HCT116 (cell line): ENCODE measurements around the gene CTDSPL2. TPM values are rescaled to one million over a fixed set of nuclear protein-coding genes. Genes with fewer than 3 reads are reported as not detected.

Source experiments
- ATAC-seq: fragments of 200-7000 bp; cut with Tn5 transposase; 2 replicates; pipeline ENCODE4 v1.9.1; 2020; ENCODE audit warnings: mild to moderate bottlenecking, moderate library complexity
- BruUV-seq: library from RNA; stranded (reverse); fragments of 400-500 nt; replicated peaks from 2 replicates; lab custom pipeline; 2021; lab: Mats Ljungman, UMichigan
- CTCF ChIA-PET: fragments of 300-600 bp; sonication (Branson Sonifier 250); formaldehyde crosslinking; loops from one replicate; lab custom pipeline; 2021; ENCODE audit warnings: antibody characterized with exemption; lab: Charles Lee
- POLR2A ChIA-PET: fragments of 300-600, 350-600 bp; sonication (Branson Sonifier 250); formaldehyde crosslinking; loops from one replicate; lab custom pipeline; 2021; ENCODE audit warnings: antibody characterized with exemption; lab: Charles Lee
- RAD21 ChIA-PET, 2 experiments: fragments of 300-600 bp; sonication (Branson Sonifier 250); formaldehyde crosslinking; loops; one replicate each; lab custom pipeline; 2023; ENCODE audit warnings: low total read pairs in 2 of 2; ENCODE audit not compliant: uncharacterized antibody in 2 of 2, unreplicated experiment in 2 of 2, low non-redundant PET in 1 of 2; lab: Charles Lee
- DNase-seq: peaks from one replicate; pipeline ENCODE4 v3.0.0-alpha.2; 2010; ENCODE audit warnings: low read depth, low spot score
- H2AFZ ChIP-seq: fragments of 200-600 bp; shearing (Covaris generic), sonication (generic); 2 replicates; pipeline ENCODE4 v1.6.1; 2017; ENCODE audit warnings: low read depth, mixed run types, mixed read lengths, antibody characterized with exemption, low read length; ENCODE audit not compliant: poor library complexity, severe bottlenecking
- H3K27ac ChIP-seq: 2 replicates; pipeline ENCODE4 v1.5.1; 2012; ENCODE audit warnings: low read depth, low read length
- H3K27me3 ChIP-seq: fragments of 200-600 bp; sonication (generic); 2 replicates; pipeline ENCODE4 v1.6.1; 2016; ENCODE audit warnings: mixed run types, low read length, mixed read lengths; ENCODE audit not compliant: insufficient read depth
- H3K36me3 ChIP-seq, 2 experiments: fragments of 200-500 bp in 1 of 2; fragments of 200-600 bp in 1 of 2; sonication (Bioruptor generic) in 1 of 2; sonication (generic) in 1 of 2; 2 replicates each; pipeline versions ENCODE4 v1.5.1 to v1.6.1; 2014 to 2016; ENCODE audit warnings: low read length in 2 of 2, inconsistent platforms in 1 of 2, mixed read lengths in 1 of 2, mixed run types in 1 of 2; ENCODE audit not compliant: insufficient read depth in 2 of 2, control insufficient read depth in 1 of 2
- H3K4me1 ChIP-seq, 2 experiments: fragments of 200-600 bp in 1 of 2; sonication (generic) in 1 of 2; 2 replicates each; pipeline versions ENCODE4 v1.5.1 to v1.6.1; 2012 to 2017; ENCODE audit warnings: low read length in 2 of 2, inconsistent platforms in 1 of 2, mild to moderate bottlenecking in 1 of 2, mixed read lengths in 1 of 2, mixed run types in 1 of 2, moderate library complexity in 1 of 2; ENCODE audit not compliant: insufficient read depth in 2 of 2, control insufficient read depth in 1 of 2
- H3K4me2 ChIP-seq: fragments of 200-600 bp; sonication (generic); 2 replicates; pipeline ENCODE4 v1.6.1; 2017; ENCODE audit warnings: mixed run types, low read length, mixed read lengths
- H3K4me3 ChIP-seq, 2 experiments: fragments of 200-600 bp in 1 of 2; sonication (generic) in 1 of 2; replicated peaks in 1 of 2; 2 replicates each; pipeline ENCODE4 v1.5.1; 2011 to 2016; ENCODE audit warnings: low read length in 2 of 2, control low read depth in 1 of 2, low read depth in 1 of 2, mild to moderate bottlenecking in 1 of 2, mixed read lengths in 1 of 2, mixed run types in 1 of 2
- H3K79me2 ChIP-seq: fragments of 200-600 bp; sonication (generic); 2 replicates; pipeline ENCODE4 v1.6.1; 2017; ENCODE audit warnings: mild to moderate bottlenecking, mixed run types, low read length, moderate library complexity, mixed read lengths; ENCODE audit not compliant: insufficient read depth
- H3K9ac ChIP-seq: fragments of 200-600 bp; sonication (generic); 2 replicates; pipeline ENCODE4 v1.6.1; 2016; ENCODE audit warnings: low read length, mixed read lengths
- H3K9me2 ChIP-seq: fragments of 200-600 bp; sonication (generic), shearing (Covaris generic); 2 replicates; pipeline ENCODE4 v1.6.1; 2017; ENCODE audit warnings: mixed run types, mild to moderate bottlenecking, moderate library complexity; ENCODE audit not compliant: insufficient read depth
- H3K9me3 ChIP-seq, 2 experiments: fragments of 200-500 bp in 1 of 2; fragments of 200-600 bp in 1 of 2; sonication (Bioruptor generic) in 1 of 2; sonication (generic) in 1 of 2; 2 replicates each; pipeline ENCODE4 v1.6.1; 2014 to 2017; ENCODE audit warnings: low read length in 2 of 2, mixed read lengths in 2 of 2, inconsistent platforms in 1 of 2, low read depth in 1 of 2, mild to moderate bottlenecking in 1 of 2, mixed run types in 1 of 2, moderate library complexity in 1 of 2; ENCODE audit not compliant: control insufficient read depth in 1 of 2, insufficient read depth in 1 of 2
- H4K20me1 ChIP-seq: fragments of 200-600 bp; sonication (generic), shearing (Covaris generic); 2 replicates; pipeline ENCODE4 v1.6.1; 2017; ENCODE audit warnings: mixed run types, mild to moderate bottlenecking, moderate library complexity; ENCODE audit not compliant: insufficient read depth
- ATF3 ChIP-seq: IDR thresholded peaks from 2 replicates; pipeline ENCODE4 v1.6.1; 2012
- EGR1 ChIP-seq: IDR thresholded peaks from 2 replicates; pipeline ENCODE4 v1.6.1; 2012; ENCODE audit warnings: low read depth
- EZH2phosphoT487 ChIP-seq: fragments of 200-600 bp; IDR thresholded peaks from 2 replicates; pipeline ENCODE4 v1.6.1; 2018; ENCODE audit warnings: antibody characterized with exemption, borderline replicate concordance
- FOSL1 ChIP-seq: IDR thresholded peaks from 2 replicates; pipeline ENCODE4 v1.6.1; 2012; ENCODE audit warnings: low read depth
- POLR2A ChIP-seq: IDR thresholded peaks from 2 replicates; pipeline ENCODE4 v1.7.0; 2011; ENCODE audit warnings: borderline replicate concordance; ENCODE audit not compliant: insufficient read depth, insufficient read length; ENCODE audit errors: extremely low read depth
- POLR2AphosphoS5 ChIP-seq: IDR thresholded peaks from 2 replicates; pipeline ENCODE4 v1.6.1; 2011; ENCODE audit warnings: mild to moderate bottlenecking, low read depth, low read length, moderate library complexity
- SP1 ChIP-seq: IDR thresholded peaks from 2 replicates; pipeline ENCODE4 v1.6.1; 2012; ENCODE audit warnings: low read depth
- SRF ChIP-seq: IDR thresholded peaks from 2 replicates; pipeline ENCODE4 v1.6.1; 2012; ENCODE audit warnings: low read depth
- YY1 ChIP-seq: IDR thresholded peaks from 2 replicates; pipeline ENCODE4 v1.6.1; 2011; ENCODE audit warnings: low read length, low read depth, moderate library complexity, mild to moderate bottlenecking; ENCODE audit not compliant: insufficient replicate concordance; ENCODE audit errors: extremely low read depth
- ZBTB33 ChIP-seq: IDR thresholded peaks from 2 replicates; pipeline ENCODE4 v1.6.1; 2011; ENCODE audit warnings: mild to moderate bottlenecking, low read length, moderate library complexity; ENCODE audit not compliant: insufficient replicate concordance; ENCODE audit errors: extremely low read depth
- intact Hi-C: fragments of 100-400 bp; cut with micrococcal nuclease; formaldehyde crosslinking; loops from 2 replicates; pipeline ENCODE4 v1.10.0; 2022
- total RNA-seq: library from RNA; stranded (reverse); gene quantifications from one replicate; pipeline ENCODE4 v1.2.1, GENCODE V29; 2021; ENCODE audit not compliant: unreplicated experiment

CTDSPL2 gene
- total RNA-seq, 1 experiment from 2014 or later = 56.0 TPM

- H4K20me1 ChIP-seq = peaks cover 3% of the 10 kb centered on the region; the same call in 1 of the 2 replicates
- TF ChIP-seq POLR2A (no peak), SRF (no peak), ZBTB33 (no peak), EGR1 (no peak), POLR2AphosphoS5 (no peak), SP1 (no peak), ATF3 (no peak), FOSL1 (no peak), EZH2phosphoT487 (no peak), YY1 (no peak)
- TF ChIP-seq, all 23 proteins: peak for 0
- Histone ChIP-seq H3K36me3 (no peaks in the 10 kb centered on the region), H3K9me2 (no peaks in the 10 kb centered on the region), H3K79me2 (no peaks in the 10 kb centered on the region), H2AFZ (no peak overlapping the region), H3K9ac (no peak overlapping the region), H3K4me1 (no peaks in the 10 kb centered on the region), H3K27ac (no peak overlapping the region), H3K4me3 (no peak overlapping the region), H3K9me3 (no peaks in the 10 kb centered on the region), H3K4me2 (no peak overlapping the region), H3K27me3 (no peaks in the 10 kb centered on the region)
- BruUV-seq = no TSS peak
- POLR2A ChIA-PET = no interaction called here
- ATAC-seq (no peak), DNase-seq (no peak)
- intact Hi-C loops = no loop called here
- CTCF ChIA-PET = no interaction called here
- RAD21 ChIA-PET = no interaction called here
Measured at GRCh38 chr15:44394562-44394961, 32.9 kb upstream of the CTDSPL2 start.
